Pancreas (tissue), 10 donors: ENCODE data around the gene RGS8. TPM values are rescaled to one million over a fixed set of nuclear protein-coding genes. Genes with fewer than 3 reads are reported as not detected.

Source experiments
- ATAC-seq, 4 donors: fragments of 200-7000 bp; cut with Tn5 transposase; one replicate each; pipeline versions ENCODE4 v1.8.0 to v1.9.1; 2020; ENCODE audit warnings: mild to moderate bottlenecking in 4 of 4, moderate library complexity in 4 of 4
- DNase-seq, 6 donors: peaks; one replicate each; pipeline ENCODE4 v3.0.0-alpha.2; 2020
- FAIRE-seq: peaks from 2 replicates; lab custom pipeline; 2012; peaks lifted over from hg19 to GRCh38; lab: Jason Lieb, UNC
- H3K27ac ChIP-seq, 4 donors: fragments of 200-600 bp; sonication (generic); 1 replicate in 3 of 4; 2 replicates in 1 of 4; pipeline versions ENCODE4 v1.5.0 to v1.8.0; 2020
- H3K27me3 ChIP-seq, 4 donors: fragments of 200-600 bp; one replicate each; pipeline ENCODE4 v1.8.0; 2021
- H3K36me3 ChIP-seq, 3 donors: fragments of 200-600 bp; sonication (generic) in 1 of 3; one replicate each; pipeline versions ENCODE4 v1.5.0 to v1.8.0; 2020 to 2021
- H3K4me1 ChIP-seq, 3 donors: fragments of 200-600 bp; one replicate each; pipeline ENCODE4 v1.8.0; 2021
- H3K4me3 ChIP-seq, 4 donors: fragments of 200-600 bp; sonication (generic) in 2 of 4; one replicate each; pipeline versions ENCODE4 v1.5.0 to v1.8.0; 2020 to 2021
- H3K9me3 ChIP-seq, 4 donors: fragments of 200-600 bp; one replicate each; pipeline ENCODE4 v1.8.0; 2021
- WGBS, 2 donors: extraction: QIAGEN DNeasy Blood & Tissue Kit; methylation state at CpG; one replicate each; pipeline ENCODE4 v1.1.7; 2013; 5-methylcytosine and 5-hydroxymethylcytosine counted together
- intact Hi-C, 3 donors: fragments of 100-400 bp; cut with DNase I; formaldehyde crosslinking; loops; one replicate each; pipeline versions ENCODE4 v1.11.1 to v1.14.2; 2022
- polyA plus RNA-seq, 2 donors: library from polyadenylated mRNA; stranded (reverse); fragments of 200-250 nt; gene quantifications; one replicate each; pipeline ENCODE4 v1.2.3, GENCODE V29; 2013
- total RNA-seq, 6 donors: library from RNA; stranded (reverse); fragmentation: NEBNext Ultra II Directional in 4 of 6; extraction: Animal tissue kit (Norgen Biotek cat#: 25700) in 4 of 6; gene quantifications; one replicate each; pipeline versions ENCODE4 v1.2.1 to v1.2.4, GENCODE V29; 2021 to 2023
- TF ChIP-seq, protein P1 (sequence below), 4 donors: fragments of 200-600 bp; sonication (generic) in 3 of 4; IDR thresholded peaks; one replicate each; pipeline versions ENCODE4 v1.5.0 to v1.8.0; 2021; ENCODE audit warnings: antibody characterized with exemption in 4 of 4
- donor health status: healthy with polysubstance abuse.
- donor health status: DM: no; HTN: no; CAD: no; lungs with moderate emphysema.
- donor health status: DM: no; HTN: no; CAD: no.
- donor health status: control.
- donor health status: control.
- donor health status: Bipolar disorder and iron deficiency.
- donor health status: DM: yes; HTN: yes; CAD: no.
- donor health status: DM: no; HTN: no; CAD: no.
- donor health status: DM: no; HTN: no; CAD: no.
- donor health status: DM: yes; HTN: yes; CAD: no.

Gene RGS8
- total and polyA plus RNA-seq, 8 donors = 0.02 TPM; not detected in 7

DNA sequence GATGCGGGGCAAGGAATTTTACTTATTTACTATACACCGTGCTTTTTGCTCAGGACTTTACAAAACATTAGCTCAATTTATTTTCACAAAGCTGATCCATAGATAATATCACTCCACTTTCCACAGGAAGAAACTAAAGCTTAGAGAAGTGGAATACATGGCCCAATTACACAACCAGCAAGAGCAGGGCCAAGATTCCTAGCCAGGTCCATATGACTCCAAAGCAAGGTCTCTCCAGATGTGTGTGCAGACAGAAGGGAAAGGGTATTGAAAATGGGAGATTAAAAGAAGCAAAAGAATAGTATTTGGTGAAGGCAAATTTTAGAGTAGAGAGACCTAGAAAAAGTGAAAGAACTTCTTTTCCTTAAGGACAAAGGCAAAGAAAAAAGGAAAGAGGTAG is 30.4 kb downstream of the RGS8 start:
- H3K9me3 ChIP-seq = no peaks in the 10 kb centered on the region
- H3K27me3 ChIP-seq = no peaks in the 10 kb centered on the region
- no peak overlapping the region for H3K27ac ChIP-seq
- no peak overlapping the region for H3K4me3 ChIP-seq
- intact Hi-C loops = no loop called here
- no peaks in the 10 kb centered on the region for H3K36me3 ChIP-seq
- no peaks in the 10 kb centered on the region for H3K4me1 ChIP-seq
- WGBS, 2 donors = 94 to 95% methylated on average over 2 of the region's 2 CpGs
- no peak for DNase-seq
- no peak for ATAC-seq
- FAIRE-seq = no peak
- TF ChIP-seq, protein P1, sequence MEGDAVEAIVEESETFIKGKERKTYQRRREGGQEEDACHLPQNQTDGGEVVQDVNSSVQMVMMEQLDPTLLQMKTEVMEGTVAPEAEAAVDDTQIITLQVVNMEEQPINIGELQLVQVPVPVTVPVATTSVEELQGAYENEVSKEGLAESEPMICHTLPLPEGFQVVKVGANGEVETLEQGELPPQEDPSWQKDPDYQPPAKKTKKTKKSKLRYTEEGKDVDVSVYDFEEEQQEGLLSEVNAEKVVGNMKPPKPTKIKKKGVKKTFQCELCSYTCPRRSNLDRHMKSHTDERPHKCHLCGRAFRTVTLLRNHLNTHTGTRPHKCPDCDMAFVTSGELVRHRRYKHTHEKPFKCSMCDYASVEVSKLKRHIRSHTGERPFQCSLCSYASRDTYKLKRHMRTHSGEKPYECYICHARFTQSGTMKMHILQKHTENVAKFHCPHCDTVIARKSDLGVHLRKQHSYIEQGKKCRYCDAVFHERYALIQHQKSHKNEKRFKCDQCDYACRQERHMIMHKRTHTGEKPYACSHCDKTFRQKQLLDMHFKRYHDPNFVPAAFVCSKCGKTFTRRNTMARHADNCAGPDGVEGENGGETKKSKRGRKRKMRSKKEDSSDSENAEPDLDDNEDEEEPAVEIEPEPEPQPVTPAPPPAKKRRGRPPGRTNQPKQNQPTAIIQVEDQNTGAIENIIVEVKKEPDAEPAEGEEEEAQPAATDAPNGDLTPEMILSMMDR (IDR thresholded peaks at IDR 0.05) = no peak

DNA sequence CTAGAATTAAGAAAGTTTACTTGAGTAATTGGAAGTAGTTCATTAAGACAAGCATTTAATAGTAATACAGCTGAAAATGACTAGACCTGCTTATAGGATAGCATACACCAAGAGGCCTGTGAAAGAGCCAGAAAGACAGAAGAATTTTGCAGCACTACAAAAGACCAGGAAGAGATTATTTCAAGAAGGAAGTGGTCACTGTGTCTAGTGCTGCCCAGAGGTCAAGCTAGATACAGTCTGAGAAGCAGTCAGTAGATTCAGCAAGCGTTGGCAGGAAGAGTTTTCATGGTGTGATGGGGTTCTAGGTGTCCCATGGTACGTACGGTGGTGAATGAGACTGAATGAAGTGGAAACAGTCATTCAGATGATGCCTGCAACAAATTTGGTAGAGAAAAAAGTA is 31.5 kb downstream of the RGS8 start:
- Histone ChIP-seq H3K27ac (no peak overlapping the region), H3K4me1 (no peaks in the 10 kb centered on the region), H3K27me3 (no peaks in the 10 kb centered on the region), H3K4me3 (no peak overlapping the region), H3K36me3 (no peaks in the 10 kb centered on the region), H3K9me3 (no peaks in the 10 kb centered on the region)
- no peak for DNase-seq
- 66 to 75% methylated on average over 3 of the region's 3 CpGs for WGBS, 2 donors
- no peak for ATAC-seq
- intact Hi-C loops = no loop called here
- TF ChIP-seq, protein P1 (IDR thresholded peaks at IDR 0.05) = no peak
- FAIRE-seq = no peak

DNA sequence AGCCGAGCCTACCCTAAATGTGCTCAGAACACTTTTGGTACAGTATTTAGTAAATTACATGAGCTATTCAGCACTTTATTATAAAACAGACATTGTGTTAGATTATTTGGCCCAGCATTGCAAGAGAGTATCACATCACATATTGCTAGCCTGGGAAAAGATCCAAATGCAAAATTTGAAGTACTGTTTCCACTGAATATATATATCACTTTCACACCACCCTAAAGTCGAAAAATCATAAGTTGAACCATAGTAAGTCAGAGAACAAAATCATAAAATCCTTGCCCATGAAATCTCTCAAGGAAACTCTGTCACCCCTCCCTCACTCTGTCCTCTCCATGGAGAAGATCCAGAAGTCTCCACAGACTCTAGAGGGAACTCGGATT is 33.1 kb downstream of the RGS8 start:
- TF ChIP-seq, protein P1 (IDR thresholded peaks at IDR 0.05) = no peak
- FAIRE-seq (no peak), DNase-seq (no peak), ATAC-seq (no peak)
- Histone ChIP-seq H3K27ac (no peak overlapping the region), H3K4me3 (no peak overlapping the region), H3K4me1 (no peaks in the 10 kb centered on the region), H3K27me3 (no peaks in the 10 kb centered on the region), H3K9me3 (no peaks in the 10 kb centered on the region), H3K36me3 (no peaks in the 10 kb centered on the region)
- intact Hi-C loops = no loop called here
- 57 to 64% methylated on average over 3 of the region's 3 CpGs for WGBS, 2 donors

DNA sequence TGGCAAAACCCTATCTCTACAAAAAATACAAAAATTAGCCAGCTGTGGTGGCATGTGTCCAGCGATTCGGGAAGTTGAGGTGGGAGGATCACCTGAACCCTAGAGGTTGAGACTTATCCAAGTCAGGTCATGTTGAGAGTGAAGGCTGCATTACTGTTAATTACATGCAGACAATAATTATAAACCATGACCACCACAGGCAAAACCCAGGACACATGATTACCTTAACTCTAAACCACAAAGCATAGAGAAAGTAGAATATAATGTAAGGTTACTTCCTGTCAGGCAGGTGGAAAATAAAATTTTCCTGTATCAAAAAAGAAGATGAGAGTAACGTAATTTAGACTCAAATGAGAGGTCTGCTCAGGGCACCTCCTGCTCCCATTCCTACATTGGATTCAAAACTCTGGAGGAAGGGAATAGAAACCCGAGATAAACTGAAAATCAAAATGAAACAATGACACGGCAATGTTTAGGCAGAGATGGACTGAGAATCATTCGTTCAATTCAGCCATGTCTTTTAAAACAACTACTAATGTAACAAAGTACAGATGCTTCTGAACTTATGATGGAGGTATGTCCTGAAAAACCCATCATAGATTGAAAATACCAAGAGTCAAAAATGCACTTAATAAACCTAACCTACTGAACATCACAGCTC is 33.6 kb downstream of the RGS8 start:
- Histone ChIP-seq H3K27me3 (no peaks in the 10 kb centered on the region), H3K4me1 (no peaks in the 10 kb centered on the region), H3K9me3 (no peaks in the 10 kb centered on the region), H3K36me3 (no peaks in the 10 kb centered on the region), H3K4me3 (no peak overlapping the region), H3K27ac (no peak overlapping the region)
- intact Hi-C loops = no loop called here
- TF ChIP-seq, protein P1 (IDR thresholded peaks at IDR 0.05) = no peak
- no peak for ATAC-seq
- WGBS, 2 donors = 69 to 83% methylated on average over 6 of the region's 6 CpGs
- no peak for DNase-seq
- FAIRE-seq = no peak

DNA sequence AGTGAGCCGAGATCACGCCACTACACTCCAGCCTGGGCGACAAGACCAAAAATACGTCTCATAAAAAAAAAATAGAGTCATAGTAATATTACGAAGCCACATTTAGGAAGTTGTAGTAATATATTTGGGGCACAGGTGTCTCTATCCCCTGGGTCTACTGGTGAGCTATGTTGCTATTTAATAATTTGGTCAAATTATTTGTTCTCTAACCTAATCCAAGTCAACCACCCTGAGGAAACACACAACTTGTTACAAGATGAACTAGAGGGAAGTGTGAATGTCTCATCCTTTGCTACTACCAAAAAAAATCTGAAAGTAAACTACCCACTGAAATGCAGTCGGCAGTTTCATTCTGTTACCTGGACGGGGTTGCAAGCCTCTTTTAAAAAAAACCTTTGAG is 35.3 kb downstream of the RGS8 start:
- Histone ChIP-seq H3K9me3 (no peaks in the 10 kb centered on the region), H3K36me3 (no peaks in the 10 kb centered on the region), H3K4me1 (no peaks in the 10 kb centered on the region), H3K4me3 (no peak overlapping the region), H3K27me3 (no peaks in the 10 kb centered on the region), H3K27ac (no peak overlapping the region)
- TF ChIP-seq, protein P1 (IDR thresholded peaks at IDR 0.05) = no peak
- FAIRE-seq (no peak), ATAC-seq (no peak), DNase-seq (no peak)
- intact Hi-C loops = no loop called here
- 88 to 92% methylated on average over 7 of the region's 7 CpGs for WGBS, 2 donors
